ENCODE data around the gene MED13L.

DNA sequence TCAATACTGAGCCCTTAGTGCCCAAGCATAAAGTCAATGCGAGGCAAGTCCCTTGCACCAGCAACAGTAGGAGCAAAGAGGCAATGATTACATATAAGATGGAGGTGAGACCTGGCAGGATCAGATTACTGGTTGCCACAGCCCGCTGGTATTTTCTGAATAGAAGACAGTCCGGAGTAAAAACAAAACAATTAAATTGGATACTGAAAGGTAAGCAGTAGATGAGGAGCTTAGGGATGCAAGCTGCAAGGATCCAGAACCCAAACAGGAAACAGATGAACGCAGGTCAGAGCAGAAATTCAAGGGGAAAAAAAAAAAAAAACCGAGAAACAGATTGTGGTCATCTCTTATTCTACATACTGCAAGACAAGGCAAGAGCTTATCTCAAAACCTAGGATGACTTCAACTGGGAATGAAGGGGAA lies 119.6 kb downstream of the MED13L start:
- TF ChIP-seq CTCF (conservative IDR thresholded peaks at IDR 0.05 in 1 of 2, IDR thresholded peaks at IDR 0.05 in 1 of 2; ENCODE audit: extremely low read depth in 1 of 2, insufficient read depth in 1 of 2, low read depth in 1 of 2, low read length in 2 of 2), result no peak
- no peak for TF ChIP-seq EZH2 (IDR thresholded peaks at IDR 0.05; ENCODE audit: borderline replicate concordance, low read length)
